ENCODE results near the gene VPS37C. TPM values are rescaled to one million over a fixed set of nuclear protein-coding genes. Genes with fewer than 3 reads are reported as not detected.
"Not testable (repeated sequence)": the region's sequence is repeated elsewhere in the genome, so short reads cannot be mapped to it uniquely, and the experiment has no call there.

The VPS37C gene
- polyA plus RNA-seq, 2 of the 4 experiments (the other 2 are of a cell fraction), result 8.9 to 11.3 TPM

DNA sequence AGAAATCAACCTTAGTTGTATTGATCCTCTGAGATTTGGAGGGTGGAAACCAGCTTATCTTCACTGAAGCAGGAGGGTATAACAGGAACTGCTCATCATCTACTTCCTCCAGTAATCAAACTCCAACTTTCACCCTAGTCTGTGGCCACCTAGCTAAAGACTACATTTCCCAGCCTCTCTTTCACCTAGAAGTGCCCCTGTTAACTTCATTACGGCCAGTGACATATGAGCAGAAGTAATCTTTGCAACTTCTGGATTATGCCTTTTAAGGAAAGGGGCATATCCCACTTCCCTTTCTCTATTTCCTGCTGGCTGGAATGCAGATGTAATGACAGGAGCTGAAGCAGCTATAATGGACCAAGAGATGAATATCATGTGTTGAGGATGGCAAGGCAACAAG lies 7.6 kb upstream of the VPS37C start:
- ChIA-PET POLR2A (no interaction called here), CTCF (interaction anchor here (0.6 to 3.0 kb wide), 4 partner anchors 19 to 338 kb away, joined by 3 to 14 read pairs (median 7); no protein-coding TSS in a partner anchor)
- WGBS (ENCODE audit: missing lambda C conversion rate), result 76% methylated on average over 1 of the region's 1 CpG
- no peak for DNase-seq (ENCODE audit: low read depth in 1 of 2, low spot score in 1 of 2)
- Histone ChIP-seq H3K9me3 (no peaks in the 10 kb centered on the region), H3K27ac (no peak overlapping the region), H3K4me2 (no peak overlapping the region), H3K4me1 (no peaks in the 10 kb centered on the region), H3K4me3 (no peak overlapping the region)
- no peak for TF ChIP-seq CHD2 (IDR thresholded peaks at IDR 0.05; ENCODE audit: low read length, partially characterized antibody)
- no peak for TF ChIP-seq EHMT2 (IDR thresholded peaks at IDR 0.05; ENCODE audit: low read depth)
- TF ChIP-seq, protein P1, sequence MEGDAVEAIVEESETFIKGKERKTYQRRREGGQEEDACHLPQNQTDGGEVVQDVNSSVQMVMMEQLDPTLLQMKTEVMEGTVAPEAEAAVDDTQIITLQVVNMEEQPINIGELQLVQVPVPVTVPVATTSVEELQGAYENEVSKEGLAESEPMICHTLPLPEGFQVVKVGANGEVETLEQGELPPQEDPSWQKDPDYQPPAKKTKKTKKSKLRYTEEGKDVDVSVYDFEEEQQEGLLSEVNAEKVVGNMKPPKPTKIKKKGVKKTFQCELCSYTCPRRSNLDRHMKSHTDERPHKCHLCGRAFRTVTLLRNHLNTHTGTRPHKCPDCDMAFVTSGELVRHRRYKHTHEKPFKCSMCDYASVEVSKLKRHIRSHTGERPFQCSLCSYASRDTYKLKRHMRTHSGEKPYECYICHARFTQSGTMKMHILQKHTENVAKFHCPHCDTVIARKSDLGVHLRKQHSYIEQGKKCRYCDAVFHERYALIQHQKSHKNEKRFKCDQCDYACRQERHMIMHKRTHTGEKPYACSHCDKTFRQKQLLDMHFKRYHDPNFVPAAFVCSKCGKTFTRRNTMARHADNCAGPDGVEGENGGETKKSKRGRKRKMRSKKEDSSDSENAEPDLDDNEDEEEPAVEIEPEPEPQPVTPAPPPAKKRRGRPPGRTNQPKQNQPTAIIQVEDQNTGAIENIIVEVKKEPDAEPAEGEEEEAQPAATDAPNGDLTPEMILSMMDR (IDR thresholded peaks at IDR 0.05), result no peak
- TF ChIP-seq JUNB (IDR thresholded peaks at IDR 0.05), result no peak
- TF ChIP-seq RFX5 (IDR thresholded peaks at IDR 0.05), result no peak
- no peak for TF ChIP-seq TP53 (CRISPR knock-in tag; IDR thresholded peaks at IDR 0.05)
- no peak for TF ChIP-seq E2F6 (IDR thresholded peaks at IDR 0.05; ENCODE audit: borderline replicate concordance, low read depth)
- no peak for TF ChIP-seq CEBPB (IDR thresholded peaks at IDR 0.05)
- no peak for TF ChIP-seq ZSCAN20 (CRISPR knock-in tag; IDR thresholded peaks at IDR 0.05)
- no peak for TF ChIP-seq POLR2A (IDR thresholded peaks at IDR 0.05; ENCODE audit: low read length)
- TF ChIP-seq SREBF2 (IDR thresholded peaks at IDR 0.05), result no peak
- no peak for TF ChIP-seq HDAC2 (IDR thresholded peaks at IDR 0.05)
- TF ChIP-seq BHLHE40 (IDR thresholded peaks at IDR 0.05; ENCODE audit: low read depth, low read length), result no peak
- FAIRE-seq, result no peak
- ATAC-seq, result no peak

GRCh38 chr11:61168042-61168688 lies 6.9 kb upstream of the VPS37C start:
- TF ChIP-seq, protein P1 (IDR thresholded peaks at IDR 0.05), result no peak
- TF ChIP-seq E2F6 (IDR thresholded peaks at IDR 0.05; ENCODE audit: borderline replicate concordance, low read depth) (no peak), JUN (IDR thresholded peaks at IDR 0.05) (no peak), RFX5 (IDR thresholded peaks at IDR 0.05) (no peak), CEBPB (IDR thresholded peaks at IDR 0.05) (no peak), FOSB (CRISPR knock-in tag; IDR thresholded peaks at IDR 0.05) (no peak), ATOH8 (CRISPR knock-in tag; IDR thresholded peaks at IDR 0.05; ENCODE audit: low read depth) (no peak), ELK1 (IDR thresholded peaks at IDR 0.05; ENCODE audit: low read depth, low read length) (no peak), CBX8 (IDR thresholded peaks at IDR 0.05) (no peak), GATA3 (IDR thresholded peaks at IDR 0.05; ENCODE audit: borderline replicate concordance) (no peak), EHF (CRISPR knock-in tag; IDR thresholded peaks at IDR 0.05) (no peak), BHLHE40 (IDR thresholded peaks at IDR 0.05; ENCODE audit: low read depth, low read length) (no peak), HOXB13 (CRISPR knock-in tag; IDR thresholded peaks at IDR 0.05; ENCODE audit: low read depth) (no peak)
- DNase-seq (ENCODE audit: low read depth in 1 of 2, low spot score in 1 of 2) (no peak), FAIRE-seq (no peak), ATAC-seq (no peak)
- ChIA-PET CTCF (interaction anchor here (0.6 to 3.0 kb wide), 3 partner anchors 20 to 337 kb away, joined by 3 to 14 read pairs (median 10); no protein-coding TSS in a partner anchor), POLR2A (no interaction called here)
- H3K4me2 ChIP-seq, result no peak overlapping the region
- 60% methylated on average over 9 of the region's 9 CpGs for WGBS (ENCODE audit: missing lambda C conversion rate)
- H3K27ac ChIP-seq, result no peak overlapping the region
- H3K4me3 ChIP-seq, result no peak overlapping the region
- H3K4me1 ChIP-seq, result no peaks in the 10 kb centered on the region
- no peaks in the 10 kb centered on the region for H3K9me3 ChIP-seq

- H3K4me2 ChIP-seq; DNase-seq (ENCODE audit: low read depth in 1 of 2, low spot score in 1 of 2); H3K9me3 ChIP-seq; ATAC-seq; H3K27ac ChIP-seq; H3K4me3 ChIP-seq; H3K4me1 ChIP-seq; FAIRE-seq; POLR2A ChIA-PET: not testable (repeated sequence)
- CTCF ChIA-PET, result interaction anchor here (1.2 kb wide), 1 partner anchor 22 kb away, joined by 3 read pairs; no protein-coding TSS in a partner anchor
- WGBS (ENCODE audit: missing lambda C conversion rate), result 87% methylated on average over 8 of the region's 31 CpGs
Measured at GRCh38 chr11:61166331-61166730, 5.1 kb upstream of the VPS37C start.

GRCh38 chr11:61165785-61166184 lies 4.6 kb upstream of the VPS37C start:
- POLR2A ChIA-PET, ATAC-seq: not testable (repeated sequence)

More at GRCh38 chr11:61165785-61166184, 4.6 kb upstream of the VPS37C start:
- DNase-seq (ENCODE audit: low read depth in 1 of 2, low spot score in 1 of 2); H3K4me3 ChIP-seq; CTCF ChIA-PET; H3K4me2 ChIP-seq; H3K4me1 ChIP-seq; H3K9me3 ChIP-seq; H3K27ac ChIP-seq; FAIRE-seq: not testable (repeated sequence)
- WGBS (ENCODE audit: missing lambda C conversion rate), result 60% methylated on average over 3 of the region's 7 CpGs
